A673 (cell line): ENCODE data around the gene CARD6.

ENCODE experiments used
- CTCF ChIP-seq: fragments of 300-800, 200-600 bp; sonication (generic); conservative IDR thresholded peaks from 2 replicates; pipeline ENCODE4 v1.5.1; 2017; ENCODE audit warnings: low read depth, mild to moderate bottlenecking, antibody characterized with exemption, low read length, moderate library complexity, mixed read lengths
- EZH2 ChIP-seq: fragments of 200-600 bp; sonication (generic); IDR thresholded peaks from 2 replicates; pipeline ENCODE4 v1.6.1; 2017; ENCODE audit warnings: borderline replicate concordance, low read depth, mild to moderate bottlenecking, mixed read lengths, antibody characterized with exemption, low read length; ENCODE audit not compliant: poor library complexity, severe bottlenecking

- no peak for TF ChIP-seq CTCF
- TF ChIP-seq EZH2, result no peak
These were observed 6.4 kb downstream of the CARD6 start for GRCh38 chr5:40847525-40847924.
